ENCODE data around the gene KIF1B.
"Not testable (repeated sequence)": the region's sequence is repeated elsewhere in the genome, so short reads cannot be mapped to it uniquely, and the experiment has no call there.

KIF1B gene

GRCh38 chr1:10338047-10338446 lies 127.7 kb downstream of the KIF1B start:
- no peak for DNase-seq (ENCODE audit: low spot score)

GRCh38 chr1:10338611-10339010 lies 128.2 kb downstream of the KIF1B start:
- DNase-seq (ENCODE audit: low spot score), result no peak

DNA sequence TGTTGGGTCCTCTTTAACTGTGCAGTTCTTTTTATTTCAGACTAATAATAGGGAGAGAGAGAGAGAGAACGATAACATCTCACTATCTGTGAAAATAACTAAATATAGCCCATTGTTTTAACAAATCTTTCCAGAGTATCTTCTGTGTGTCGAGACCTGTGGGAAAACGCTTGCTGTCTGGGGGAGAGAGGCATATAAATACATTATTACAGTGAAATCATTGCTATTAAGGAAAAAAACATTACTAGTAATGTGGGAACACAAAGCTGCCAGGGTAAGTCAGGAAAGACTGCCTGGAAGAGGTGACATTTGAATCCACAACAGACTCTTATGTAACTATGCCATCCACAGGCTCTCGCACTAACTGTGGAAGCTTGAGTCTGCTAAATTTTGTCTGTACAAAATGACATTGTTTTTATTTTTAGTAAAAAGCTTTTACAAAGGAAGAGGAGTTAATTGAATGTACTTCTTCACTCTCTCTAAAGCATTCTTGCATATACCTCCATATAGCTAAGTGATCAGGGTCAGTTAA lies 128.7 kb downstream of the KIF1B start:
- DNase-seq (ENCODE audit: low spot score), result no peak

DNA sequence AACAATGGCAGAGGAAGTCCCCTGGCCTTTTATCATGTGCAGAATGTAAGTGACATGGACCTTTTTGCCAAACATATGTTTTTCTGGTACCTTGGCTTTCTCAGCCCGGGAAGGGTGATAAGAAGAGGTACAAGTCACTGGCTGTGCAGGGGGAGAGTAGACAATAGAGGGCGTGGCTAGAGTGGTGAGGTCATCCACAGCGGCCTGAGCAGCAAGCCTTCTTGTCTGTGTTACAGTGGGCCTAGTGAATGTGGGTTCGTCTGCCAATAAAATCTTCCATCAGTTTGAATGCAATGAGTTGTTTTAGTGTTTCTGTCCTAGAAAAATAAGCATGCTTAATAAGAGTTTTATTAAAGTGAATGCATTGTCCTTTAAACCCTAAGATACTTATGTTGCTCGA lies 129.4 kb downstream of the KIF1B start:
- DNase-seq (ENCODE audit: low spot score), result no peak

GRCh38 chr1:10340930-10341590 lies 130.7 kb downstream of the KIF1B start:
- no peak for DNase-seq (ENCODE audit: low spot score)

DNA sequence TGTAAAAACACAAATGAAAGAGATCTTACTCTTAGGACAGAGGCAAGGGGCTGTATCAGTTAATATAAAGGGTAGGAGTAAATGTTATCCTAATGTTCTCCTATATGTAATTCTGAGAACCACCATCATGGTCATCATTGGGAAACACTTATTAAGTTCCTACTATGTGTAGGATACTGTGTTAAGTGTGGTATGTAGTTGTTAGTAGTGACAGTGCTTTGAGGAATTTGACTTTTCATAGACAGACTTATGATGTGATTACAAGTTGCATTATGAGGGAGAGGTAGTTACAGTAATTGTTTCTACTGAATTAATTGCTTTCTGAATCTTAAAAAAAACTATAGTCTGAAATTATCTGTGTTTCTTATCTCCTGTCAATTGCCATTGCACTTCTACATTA lies 136.7 kb downstream of the KIF1B start:
- no peak for DNase-seq (ENCODE audit: low spot score)

DNA sequence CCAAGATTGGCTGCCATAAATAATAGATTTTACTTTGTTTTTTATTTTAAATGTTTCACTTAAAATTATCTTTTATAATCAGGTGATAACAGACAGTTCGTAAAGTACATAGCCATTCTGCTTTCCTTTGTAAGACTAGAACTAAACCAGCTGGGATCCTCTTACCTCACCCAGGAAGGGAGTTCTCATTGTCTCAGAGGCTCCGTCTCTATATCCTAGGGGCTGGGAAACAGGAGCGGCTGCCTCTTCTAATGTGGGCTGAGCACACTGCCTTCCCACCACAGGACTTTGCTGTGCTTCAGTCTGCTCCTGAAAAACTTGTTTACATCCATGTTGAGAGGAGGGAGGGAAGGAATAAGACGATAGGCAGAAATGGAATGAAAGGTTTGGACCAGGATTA lies 142.9 kb downstream of the KIF1B start:
- DNase-seq (ENCODE audit: low spot score), result no peak

GRCh38 chr1:10353693-10354092 lies 143.3 kb downstream of the KIF1B start:
- no peak for DNase-seq (ENCODE audit: low spot score)

DNA sequence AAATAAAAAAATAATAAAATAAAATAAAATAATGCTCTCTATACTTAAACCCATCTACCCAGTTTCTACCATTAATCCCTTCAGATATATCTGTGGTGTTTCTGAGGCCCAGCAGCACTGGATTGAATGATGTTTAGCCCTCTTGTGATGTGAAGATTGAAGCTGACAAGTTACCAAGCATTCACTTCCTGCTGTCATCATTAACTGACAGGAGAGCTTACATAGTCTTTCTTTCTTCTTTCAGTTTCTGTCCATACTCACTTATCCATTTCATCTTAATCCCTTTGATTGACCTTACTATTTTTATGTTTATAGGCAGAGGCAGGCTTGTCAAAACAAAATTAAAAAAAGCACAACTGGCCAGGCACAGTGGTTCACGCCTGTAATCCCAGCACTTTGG lies 149.7 kb downstream of the KIF1B start:
- DNase-seq (ENCODE audit: low spot score), result no peak

- DNase-seq (ENCODE audit: low spot score), result no peak
Observed at GRCh38 chr1:10361515-10361914, 151.1 kb downstream of the KIF1B start.

DNA sequence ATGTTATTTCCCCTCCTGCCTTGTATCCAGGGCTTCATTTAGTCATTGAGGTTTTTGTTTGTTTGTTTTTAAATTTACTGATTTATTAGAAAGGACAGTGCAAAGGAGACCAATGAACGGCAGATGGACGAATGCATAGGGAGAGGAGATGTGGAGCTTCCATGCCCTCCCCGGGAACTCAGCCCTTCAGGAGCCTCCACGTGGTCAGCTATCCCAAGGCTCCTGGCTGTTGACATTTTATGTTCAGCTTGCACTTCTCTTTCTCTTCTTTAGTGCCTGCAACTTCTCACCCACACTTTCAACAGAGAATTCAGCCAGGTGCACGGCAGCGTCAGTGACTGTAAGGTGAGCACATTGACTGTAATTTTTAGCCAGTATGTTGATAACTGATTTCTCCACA lies 157.8 kb downstream of the KIF1B start:
- no peak for DNase-seq (ENCODE audit: low spot score)

GRCh38 chr1:10374442-10374860 lies 164.1 kb downstream of the KIF1B start:
- DNase-seq (ENCODE audit: low spot score), result no peak

DNA sequence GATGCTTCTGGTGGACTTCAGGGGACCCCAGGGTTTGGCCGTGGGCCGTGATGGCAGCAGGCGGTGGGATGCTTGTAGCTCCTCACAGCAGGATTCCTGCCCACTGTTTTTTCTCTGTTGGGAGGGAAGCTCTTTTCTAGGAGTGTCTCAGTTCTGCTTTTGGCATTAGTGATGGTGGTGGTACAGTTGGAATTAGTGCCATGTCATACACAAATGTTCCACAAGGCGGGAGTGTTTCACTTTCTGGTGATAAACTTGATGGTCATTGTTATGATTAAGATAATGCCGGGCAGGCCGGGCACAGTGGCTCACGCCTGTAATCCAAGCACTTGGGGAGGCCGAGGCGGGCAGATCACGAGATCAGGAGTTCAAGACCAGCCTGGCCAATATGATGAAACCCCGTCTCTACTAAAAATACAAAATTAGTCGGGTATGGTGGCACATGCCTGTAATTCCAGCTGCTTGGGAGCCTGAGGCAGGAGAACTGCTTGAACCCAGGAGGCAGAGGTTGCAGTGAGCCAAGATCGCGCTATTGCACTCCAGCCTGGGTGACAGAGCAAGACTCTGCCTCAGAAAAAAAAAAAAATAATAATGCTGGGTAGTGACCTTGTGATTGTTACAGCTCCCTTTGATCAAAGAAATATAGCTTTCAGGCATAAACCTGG lies 167.1 kb downstream of the KIF1B start:
- DNase-seq (ENCODE audit: low spot score), result not testable (repeated sequence)

GRCh38 chr1:10378081-10378841 lies 167.9 kb downstream of the KIF1B start:
- DNase-seq (ENCODE audit: low spot score), result peak; percentile 73

DNA sequence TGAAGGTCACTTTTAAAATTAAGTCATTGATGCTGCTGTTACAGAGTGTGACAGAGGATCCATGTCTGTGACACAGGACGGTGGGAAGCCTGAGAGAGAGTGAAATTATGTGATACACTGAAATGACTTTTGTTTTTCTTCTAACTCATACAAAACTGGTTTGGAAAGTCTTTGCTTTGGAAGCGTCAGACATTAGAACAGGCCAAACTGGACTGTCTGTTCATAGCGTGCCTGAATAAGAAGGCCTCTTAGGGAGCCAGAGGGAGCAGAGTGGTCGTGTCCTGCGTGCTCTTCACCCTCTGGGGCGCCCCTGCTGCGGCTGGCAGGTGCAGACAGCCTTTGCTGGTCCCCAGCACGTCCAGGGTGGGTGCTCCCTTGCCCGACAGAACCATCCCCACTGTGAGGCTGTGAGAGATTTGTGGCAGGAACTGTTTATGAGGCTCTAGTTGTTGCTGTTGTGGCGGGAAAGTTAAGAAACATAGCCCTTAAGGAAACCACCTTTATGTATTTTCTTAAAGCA lies 168.8 kb downstream of the KIF1B start:
- DNase-seq (ENCODE audit: low spot score), result no peak

DNA sequence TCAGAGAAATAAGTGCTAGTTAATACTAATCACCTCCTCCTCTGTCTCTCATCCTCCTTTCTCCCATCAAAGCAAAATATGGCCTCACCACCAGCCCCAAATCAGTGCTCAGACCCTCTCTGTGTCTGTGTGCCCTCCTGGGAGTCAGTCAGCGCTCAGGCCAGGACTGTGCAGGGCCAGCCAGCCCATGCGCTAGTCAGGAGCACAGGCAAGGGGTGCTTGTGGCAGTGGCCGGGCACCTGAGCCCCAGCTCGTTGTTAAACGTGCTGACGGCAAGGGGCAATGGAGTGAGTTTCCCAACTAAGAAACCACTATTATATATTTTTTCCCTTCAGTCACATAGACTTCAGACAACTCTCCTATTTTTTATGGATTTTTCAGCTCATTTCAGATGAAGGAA lies 169.3 kb downstream of the KIF1B start:
- no peak for DNase-seq (ENCODE audit: low spot score)

DNA sequence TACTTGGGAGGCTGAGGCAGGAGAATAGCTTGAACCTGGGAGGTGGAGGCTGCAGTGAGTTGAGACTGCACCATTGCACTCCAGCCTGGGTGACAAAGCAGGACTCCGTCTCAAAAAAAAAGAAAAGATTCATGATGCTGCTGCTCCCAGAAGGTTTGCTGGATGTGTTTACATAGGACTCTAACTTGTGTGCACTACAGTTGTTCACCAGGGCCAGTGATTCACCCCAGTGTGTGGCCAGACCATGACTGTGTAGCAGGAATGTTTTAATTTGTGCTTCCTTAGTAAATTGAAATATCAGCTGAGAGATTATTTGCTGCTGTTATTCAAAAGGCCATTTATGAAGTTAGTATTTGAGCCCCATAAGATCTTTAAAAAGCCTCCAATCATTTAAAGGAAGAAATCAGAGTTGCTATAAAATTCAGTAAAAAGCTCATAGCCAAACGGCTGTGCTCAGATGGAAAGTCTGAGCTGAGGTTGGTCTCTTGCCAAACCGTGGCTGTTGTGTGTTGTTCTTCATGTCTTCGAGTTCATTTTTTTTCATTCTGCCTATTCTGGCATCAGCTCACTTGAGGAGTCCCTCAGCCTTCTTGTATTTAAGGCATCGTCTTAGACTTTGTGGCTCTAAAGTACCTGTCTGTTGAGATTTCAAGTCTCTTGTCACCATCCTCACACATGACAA lies 170.4 kb downstream of the KIF1B start:
- no peak for DNase-seq (ENCODE audit: low spot score)

GRCh38 chr1:10383630-10384029 lies 173.3 kb downstream of the KIF1B start:
- no peak for DNase-seq (ENCODE audit: low spot score)

- DNase-seq (ENCODE audit: low spot score), result no peak
Observed at GRCh38 chr1:10384219-10384618, 173.8 kb downstream of the KIF1B start.

- DNase-seq (ENCODE audit: low spot score), result no peak
Observed at GRCh38 chr1:10386761-10387676, 176.6 kb downstream of the KIF1B start.

Data from left forelimb (tissue), 1 donor.